Inferior parietal cortex (tissue), 1 donor: ENCODE measurements around the gene IDUA.

ENCODE experiments used
- DNase-seq: peaks from one replicate; pipeline ENCODE4 v3.0.0-alpha.2; 2016; ENCODE audit errors: extremely low spot score

IDUA gene

GRCh38 chr4:1000686-1001260 is 13.9 kb downstream of the IDUA start:
- no peak for DNase-seq

- DNase-seq: no peak
Observed at GRCh38 chr4:1001561-1002130, 14.8 kb downstream of the IDUA start.

- no peak for DNase-seq
Observed at GRCh38 chr4:1002131-1002630, 15.3 kb downstream of the IDUA start.

- no peak for DNase-seq
Observed at GRCh38 chr4:1002631-1003251, 15.9 kb downstream of the IDUA start.

GRCh38 chr4:1003271-1004070 is 16.6 kb downstream of the IDUA start:
- DNase-seq: no peak

- DNase-seq: no peak
Observed at GRCh38 chr4:1004071-1004418, 17.2 kb downstream of the IDUA start.

GRCh38 chr4:1004557-1005485 is 18.0 kb downstream of the IDUA start:
- no peak for DNase-seq

GRCh38 chr4:1006856-1007255 is 20.0 kb downstream of the IDUA start:
- DNase-seq: no peak

GRCh38 chr4:1008840-1009541 is 22.1 kb downstream of the IDUA start:
- no peak for DNase-seq

- DNase-seq: peak; percentile 45
Observed at GRCh38 chr4:1009542-1010394, 22.9 kb downstream of the IDUA start.

GRCh38 chr4:1010395-1011021 is 23.7 kb downstream of the IDUA start:
- DNase-seq: no peak

- no peak for DNase-seq
Observed at GRCh38 chr4:1011022-1011665, 24.3 kb downstream of the IDUA start, which contains the start of gene FGFRL1. Gene FGFRL1 (plus strand): TSS chr4:1011626. CDS start chr4:1012486, 860 bp downstream.

- no peak for DNase-seq
Observed at GRCh38 chr4:1011666-1012033, 24.8 kb downstream of the IDUA start.

GRCh38 chr4:1012034-1012739 is 25.3 kb downstream of the IDUA start:
- no peak for DNase-seq

GRCh38 chr4:1013225-1014073 is 26.6 kb downstream of the IDUA start:
- no peak for DNase-seq

- peak; percentile 76 for DNase-seq
Observed at GRCh38 chr4:1014291-1015167, 27.7 kb downstream of the IDUA start.
